Measurements from ENCODE around the gene MRPL12.

MRPL12 gene

DNA sequence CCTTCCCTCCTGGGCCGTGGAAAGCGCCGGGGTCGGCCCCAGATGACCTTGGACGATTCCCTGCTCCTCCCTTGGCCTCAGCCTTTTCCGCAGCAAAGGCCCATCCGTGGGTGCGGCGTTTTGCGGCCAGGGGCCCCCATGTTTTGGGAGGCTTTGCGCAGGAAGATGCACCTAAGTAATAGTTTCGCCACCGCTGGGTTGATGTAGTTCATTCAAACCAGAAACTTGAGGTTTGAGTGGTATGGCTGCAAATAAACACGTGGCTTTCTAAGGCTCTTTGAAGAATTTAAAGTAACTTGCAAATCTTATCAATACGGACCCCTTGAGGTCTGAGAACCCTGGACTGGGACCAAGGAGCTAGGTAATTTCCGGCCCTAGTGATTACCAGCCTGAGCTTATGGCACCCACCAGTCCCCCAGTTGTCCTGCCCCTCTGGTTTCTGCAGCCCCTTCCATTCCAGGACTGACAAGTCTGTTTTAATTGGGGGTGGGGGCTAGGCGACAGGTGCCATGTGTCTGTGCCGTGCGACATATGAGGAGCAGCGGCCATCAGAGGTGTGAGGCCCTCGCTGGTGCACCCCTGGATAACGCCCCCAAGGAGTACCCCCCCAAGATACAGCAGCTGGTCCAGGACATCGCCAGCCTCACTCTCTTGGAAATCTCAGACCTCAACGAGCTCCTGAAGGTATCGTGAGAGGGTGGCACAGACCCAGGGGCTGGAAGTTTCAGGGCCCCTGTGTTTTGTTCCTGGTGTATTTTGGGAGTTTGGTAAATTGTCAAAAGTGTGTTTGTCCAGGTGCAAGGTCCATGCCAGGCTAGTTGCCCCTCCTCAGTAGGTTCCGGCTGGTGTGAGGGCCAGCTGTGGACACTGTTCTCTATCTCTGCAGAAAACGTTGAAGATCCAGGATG, 834 bp downstream of the MRPL12 start:
- no peak for DNase-seq

DNA sequence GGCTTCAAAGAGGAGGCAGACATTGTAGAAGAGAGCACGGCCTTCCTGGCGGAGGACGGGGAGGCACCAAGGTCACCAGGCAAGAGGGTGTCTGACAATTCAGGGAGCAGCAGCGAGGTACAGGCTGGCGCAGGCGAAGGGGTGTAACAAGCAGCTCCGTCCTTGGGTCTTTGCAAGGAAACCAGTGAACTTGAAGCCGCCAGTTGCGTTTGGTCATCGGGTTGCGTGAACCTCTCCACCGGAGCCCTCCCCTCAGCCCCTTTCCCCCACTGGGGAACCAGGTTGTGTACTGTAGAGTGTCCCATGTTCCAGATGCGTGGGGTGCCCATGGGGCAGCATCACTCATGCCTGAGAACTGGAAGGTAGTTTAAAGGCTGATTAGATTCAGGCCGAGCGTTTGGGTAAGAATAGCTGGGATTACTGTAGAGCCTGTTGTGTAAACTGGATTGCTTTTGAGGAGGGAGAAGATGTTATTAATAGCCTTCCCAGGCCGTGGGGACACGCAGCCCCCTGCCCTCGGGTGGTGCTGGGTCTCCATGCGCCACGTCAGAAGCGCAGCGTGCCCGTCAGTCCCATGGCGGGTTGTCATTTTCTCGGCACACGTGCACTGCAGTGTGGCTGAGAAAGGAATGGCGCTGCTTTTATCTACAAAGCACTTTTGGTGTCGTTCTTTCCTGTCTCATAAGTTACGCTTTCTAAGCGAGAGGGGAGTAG, 2.5 kb downstream of the MRPL12 start:
- no peak for DNase-seq

DNA sequence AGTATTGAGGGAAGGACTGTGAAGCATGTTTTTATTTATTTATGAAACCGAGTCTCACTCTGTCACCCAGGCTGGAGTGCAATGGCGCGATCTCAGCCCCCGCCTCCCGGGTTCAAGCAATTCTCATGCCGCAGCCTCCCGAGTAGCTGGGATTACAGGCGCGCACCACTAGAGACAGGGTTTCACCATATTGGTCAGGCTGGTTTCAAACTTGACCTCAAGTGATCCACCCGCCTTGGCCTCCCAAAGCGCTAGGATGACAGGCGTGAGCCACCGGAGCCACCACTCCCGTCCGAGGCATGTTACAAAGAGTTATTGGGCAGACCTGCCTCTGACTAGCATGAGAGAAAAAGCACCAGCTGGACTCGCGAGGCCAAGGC, 3.1 kb downstream of the MRPL12 start:
- DNase-seq = no peak

DNA sequence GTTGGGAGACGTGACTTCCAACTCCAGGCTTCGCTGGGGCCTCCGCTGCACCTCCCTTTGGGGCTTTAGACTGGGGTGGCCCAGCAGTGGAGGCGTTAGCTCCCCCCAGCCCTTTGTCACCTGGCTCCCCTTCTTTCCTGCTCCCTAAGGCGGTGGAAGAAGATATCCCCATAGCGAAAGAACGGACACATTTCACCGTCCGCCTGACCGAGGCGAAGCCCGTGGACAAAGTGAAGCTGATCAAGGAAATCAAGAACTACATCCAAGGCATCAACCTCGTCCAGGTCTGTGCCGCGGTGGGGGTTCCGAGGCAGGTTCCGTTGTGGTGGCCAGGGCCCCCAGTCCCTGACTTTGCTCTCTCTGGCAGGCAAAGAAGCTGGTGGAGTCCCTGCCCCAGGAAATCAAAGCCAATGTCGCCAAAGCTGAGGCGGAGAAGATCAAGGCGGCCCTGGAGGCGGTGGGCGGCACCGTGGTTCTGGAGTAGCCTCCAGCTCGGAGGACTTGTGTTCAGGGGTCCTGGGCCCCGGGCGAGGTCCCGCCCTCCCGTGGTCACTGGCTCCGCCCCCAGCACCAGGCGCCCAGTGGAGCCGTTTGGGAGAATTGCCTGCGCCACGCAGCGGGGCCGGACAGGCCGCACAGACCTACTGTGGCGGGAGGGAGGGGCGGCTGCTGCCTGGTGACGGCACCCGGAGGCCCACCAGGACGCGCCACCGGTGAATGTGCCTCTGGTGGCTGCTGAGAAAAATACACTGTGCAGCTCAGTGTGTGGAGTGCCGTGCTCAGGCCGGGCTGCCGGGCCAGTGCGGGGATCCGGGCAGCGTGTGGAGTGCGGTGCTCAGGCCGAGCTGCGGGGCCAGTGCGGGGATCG, 3.8 kb downstream of the MRPL12 start:
- no peak for DNase-seq

DNA sequence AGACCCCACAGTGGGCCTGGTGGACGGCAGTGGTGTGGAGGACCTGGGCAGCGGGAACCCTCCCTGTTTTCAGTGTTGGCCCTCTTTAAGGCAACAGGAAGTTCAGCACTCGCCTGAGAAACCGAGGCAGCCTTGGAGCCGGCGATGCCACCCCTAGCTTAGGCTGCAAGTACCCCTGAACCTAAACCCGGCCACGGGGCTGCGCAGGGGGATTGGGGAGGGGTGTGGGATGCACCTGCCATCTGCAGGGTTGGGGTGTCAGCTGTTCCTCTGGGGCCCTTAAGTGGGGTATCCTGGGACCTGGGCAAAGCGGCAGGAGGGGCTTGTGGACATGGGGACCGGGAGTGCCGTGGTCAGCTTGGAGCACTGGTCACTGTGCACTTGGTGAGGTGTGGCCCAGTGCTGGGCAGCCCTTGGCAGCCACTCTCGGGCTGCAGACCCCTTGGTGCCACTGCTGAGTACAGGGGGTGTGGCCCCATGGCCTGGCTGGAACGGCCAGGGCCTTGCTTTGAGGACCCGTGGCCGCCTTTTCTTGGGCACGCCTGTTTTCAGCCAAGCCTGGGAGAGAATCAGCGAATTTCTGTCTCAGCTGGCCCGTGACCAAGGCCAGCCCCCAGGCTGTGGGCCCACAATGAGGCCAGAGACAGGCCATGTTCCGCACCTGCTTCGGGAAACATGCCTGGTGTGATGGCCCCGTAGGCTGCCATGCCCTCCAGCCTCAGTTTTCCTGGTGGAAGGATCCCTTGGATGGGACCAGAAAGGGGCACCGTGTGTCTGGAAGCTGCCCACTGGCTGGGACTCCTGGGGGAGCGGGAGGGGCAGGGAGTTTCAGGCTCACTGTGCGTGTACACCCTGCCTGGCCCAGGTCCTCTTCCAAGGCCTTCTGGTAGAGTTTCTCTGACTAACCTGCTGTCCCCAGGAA, 4.8 kb downstream of the MRPL12 start:
- no peak for DNase-seq

DNA sequence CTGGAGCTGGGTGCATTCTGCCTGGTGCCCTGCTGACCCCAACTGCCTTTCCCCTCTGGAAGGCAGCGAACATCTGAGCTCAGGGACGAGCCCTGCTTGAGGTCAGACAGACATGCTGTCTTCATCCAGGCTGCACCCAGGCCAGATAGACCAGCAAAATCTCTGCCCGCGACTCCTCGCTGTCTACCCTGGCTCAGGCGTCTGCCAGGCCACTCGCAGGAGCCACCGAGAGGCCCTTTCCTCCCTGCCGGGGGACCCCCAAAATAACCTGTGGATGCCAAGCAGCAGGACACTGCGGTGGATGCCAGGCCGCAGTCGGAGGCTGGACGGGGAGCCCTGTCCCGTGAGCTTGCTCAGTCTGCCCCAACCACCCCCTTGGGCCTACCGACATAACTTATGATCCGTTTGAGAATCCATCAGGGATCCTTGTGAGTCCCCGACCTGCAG, 5.6 kb downstream of the MRPL12 start:
- DNase-seq = no peak

DNA sequence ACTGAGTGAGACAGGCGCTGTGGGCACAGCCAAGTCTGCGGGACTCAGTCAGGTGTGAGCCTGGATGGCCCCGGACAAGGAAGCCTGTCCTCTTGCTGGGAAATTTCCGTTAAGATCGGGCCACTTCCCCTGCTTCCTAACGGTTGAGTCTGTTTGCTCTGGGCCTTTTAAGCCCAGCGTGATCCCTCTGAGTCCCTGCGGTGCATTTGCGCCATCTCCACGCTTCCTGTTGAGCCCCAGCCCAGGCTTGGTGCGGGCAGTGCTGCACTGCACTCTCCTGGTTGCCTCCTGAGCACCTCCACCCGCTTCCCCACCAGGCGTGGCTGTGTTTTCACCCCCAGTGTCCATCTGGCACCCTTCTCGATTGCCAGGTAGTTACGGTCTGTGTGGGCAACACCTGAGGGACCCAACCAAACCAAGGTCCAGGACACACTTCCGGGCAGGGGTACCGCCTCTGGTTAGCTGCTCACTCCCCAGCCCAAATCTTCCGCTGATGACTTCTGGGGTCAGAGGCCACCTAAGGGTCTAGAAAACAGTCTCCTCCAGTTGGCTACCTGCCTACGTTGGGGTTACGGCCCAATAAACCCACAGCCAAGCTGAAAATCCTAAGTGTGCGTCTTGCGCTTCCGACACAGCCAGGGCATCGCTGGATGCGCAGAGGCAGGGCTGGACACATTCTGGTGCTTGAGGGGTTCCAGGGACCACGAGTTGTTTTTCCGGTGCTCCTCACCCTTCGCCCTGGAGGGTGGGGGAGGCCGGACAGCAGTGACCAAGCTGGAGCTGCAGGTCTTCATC, 7.5 kb downstream of the MRPL12 start:
- no peak for DNase-seq

DNA sequence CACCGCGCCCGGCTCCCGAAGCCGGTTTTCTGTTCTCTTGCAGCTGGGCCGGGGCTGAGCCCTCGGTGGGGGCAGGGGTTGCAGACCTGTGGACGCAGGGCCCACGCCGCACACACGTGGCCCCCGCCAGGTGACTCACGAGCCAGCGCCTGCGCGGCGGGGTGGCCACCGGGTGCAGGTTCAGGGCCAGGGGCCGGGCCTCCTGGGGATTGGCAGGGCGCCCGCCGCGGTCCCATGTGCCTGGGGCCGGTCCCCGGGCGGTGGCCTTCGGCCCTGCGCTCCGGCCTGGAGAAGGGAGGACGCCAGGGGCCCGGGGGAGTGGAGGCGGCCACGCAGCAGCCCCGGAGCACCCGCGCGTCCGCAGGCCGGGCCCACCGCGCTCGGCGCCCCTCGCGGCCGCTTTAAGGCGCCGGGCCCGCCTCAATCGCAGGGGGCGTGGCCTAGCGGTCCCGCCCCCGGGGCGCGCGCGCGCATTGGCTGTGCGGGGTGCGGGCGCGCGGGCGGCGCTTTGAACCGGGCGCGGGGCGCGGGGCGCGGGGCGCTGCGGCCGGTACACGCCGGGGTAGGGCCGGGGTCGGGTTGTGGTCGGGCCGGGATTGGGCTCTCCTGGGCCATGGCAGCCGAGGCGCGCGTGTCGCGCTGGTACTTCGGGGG, 8.8 kb downstream of the MRPL12 start, which contains the start of gene SLC25A10:
Gene SLC25A10, plus strand, starts transcription at position 471 of the 654 bp plus-strand sequence. Its CDS starts 143 bp downstream, at position 614.
- no peak for DNase-seq

DNA sequence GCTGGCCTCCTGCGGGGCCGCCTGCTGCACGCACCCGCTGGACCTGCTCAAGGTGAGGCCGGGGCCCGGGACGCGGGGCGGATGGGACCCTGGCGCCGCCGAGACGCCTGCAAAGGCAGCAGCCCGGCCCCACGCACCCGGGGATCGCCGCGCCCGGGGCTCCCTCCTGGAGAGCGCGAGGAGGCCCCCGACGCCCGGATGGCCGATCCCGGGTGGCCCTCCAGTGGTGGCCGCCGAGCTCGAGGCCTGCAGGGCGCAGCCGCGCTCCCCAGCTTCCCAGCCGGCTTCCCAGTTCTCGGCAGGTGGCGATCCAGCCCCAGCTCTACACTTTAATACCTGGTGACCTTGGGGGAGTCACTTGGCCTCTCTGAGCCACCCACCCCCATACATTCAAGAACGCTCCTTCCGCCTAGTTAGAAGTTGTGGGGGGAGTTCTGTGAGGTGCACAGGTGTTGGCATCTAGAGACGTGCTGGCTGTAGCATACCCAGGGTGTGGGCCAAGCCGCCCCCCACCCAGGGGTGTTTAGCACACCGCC, 9.4 kb downstream of the MRPL12 start:
- DNase-seq = no peak

DNA sequence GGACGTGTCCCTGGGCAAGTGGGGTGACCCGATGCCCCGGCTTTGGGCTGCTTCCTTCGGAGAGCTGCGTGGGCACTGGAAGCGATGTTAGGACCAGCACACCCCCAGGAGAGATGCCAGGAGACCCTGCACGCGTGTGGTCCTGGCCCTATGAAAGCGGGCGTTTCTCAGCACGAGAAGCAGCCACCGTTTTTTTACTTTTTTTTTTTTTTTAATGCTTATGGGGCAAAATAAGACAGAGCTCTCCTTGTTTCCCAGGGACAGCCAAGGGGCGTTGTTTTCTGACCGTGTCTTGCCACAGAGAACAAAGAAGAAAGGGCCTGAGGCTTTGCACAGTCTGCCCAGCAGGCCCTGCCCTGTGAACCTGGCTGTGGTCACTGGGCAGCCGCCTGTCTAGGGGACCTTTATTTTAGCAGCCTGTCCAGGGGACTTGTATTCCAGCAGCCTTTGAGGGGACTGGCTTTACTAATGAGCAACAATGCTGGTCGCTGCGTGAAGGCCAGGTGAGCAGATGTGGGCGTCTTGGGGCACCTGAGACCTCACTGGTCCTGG, 9.9 kb downstream of the MRPL12 start:
- no peak for DNase-seq

DNA sequence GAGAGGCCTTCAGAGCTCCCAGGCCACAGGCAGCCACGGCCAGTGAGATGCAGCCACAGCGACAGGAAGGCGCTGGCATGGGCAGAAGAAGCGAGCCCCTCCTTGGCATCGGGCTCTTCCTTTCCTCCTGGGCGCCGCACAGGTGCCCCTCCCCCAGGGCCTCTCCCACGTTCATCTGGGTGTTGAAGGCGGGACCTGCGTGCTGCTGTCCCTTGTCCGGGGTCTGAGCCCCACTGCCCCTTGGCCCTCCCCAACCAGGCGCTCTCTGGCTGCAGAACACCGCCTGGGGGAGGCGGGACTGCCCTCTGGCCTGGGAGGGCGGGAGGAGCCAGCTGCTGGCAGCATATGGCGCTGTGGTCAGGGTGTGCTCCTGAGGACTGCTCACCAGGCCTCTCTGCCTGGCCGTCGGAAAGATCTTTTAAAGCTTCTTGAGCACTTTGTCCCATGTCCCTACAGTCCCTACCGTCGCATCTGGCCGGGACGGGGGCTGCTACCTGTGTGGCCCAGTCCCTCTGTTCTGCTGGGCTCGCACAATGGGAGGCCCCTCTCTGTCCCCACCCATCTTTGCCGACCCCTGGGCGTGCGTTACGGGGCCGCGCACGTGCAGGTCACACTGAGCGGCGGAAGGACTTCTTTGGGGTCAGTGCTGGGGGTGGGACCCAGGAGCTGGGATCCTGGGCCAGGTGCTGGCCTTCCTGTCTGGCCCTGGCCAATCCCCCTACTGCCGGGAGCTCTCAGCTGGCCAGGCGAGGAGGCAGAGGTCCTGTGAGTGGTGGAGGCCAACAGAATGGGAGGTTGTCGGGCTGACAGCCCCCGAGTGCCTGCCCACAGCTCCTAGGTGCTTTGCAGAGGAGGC, 10.6 kb downstream of the MRPL12 start:
- DNase-seq = no peak

DNA sequence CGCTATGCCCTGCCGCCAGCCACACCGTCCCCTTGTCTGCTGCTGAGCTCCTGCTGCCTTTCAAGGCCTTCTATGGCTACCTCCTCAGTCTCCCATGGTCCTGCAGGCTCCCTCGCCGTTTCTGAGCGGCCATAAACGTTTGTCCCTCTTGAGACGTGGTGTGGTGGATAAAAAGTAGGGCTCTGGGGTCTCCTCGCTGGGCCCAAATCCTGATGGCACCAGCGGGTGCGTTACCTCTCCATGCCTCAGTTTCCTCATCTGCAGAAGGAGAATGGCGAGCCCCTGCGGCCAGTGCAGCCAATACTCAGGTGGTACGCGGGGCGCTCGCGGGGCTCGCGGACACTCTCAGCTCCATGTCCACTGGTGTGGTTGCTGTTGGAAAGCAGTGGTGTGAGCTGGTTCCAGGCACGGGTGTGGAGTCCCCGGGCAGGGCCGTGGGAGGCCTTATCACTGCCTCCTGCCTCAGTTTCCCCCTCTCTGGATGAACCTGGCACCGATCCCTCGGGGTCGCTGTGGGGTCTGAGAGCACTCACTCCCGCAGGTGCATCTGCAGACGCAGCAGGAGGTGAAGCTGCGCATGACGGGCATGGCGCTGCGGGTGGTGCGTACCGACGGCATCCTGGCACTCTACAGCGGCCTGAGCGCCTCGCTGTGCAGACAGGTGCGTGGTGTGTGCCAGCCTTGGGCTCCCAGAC, 11.4 kb downstream of the MRPL12 start:
- DNase-seq = no peak

DNA sequence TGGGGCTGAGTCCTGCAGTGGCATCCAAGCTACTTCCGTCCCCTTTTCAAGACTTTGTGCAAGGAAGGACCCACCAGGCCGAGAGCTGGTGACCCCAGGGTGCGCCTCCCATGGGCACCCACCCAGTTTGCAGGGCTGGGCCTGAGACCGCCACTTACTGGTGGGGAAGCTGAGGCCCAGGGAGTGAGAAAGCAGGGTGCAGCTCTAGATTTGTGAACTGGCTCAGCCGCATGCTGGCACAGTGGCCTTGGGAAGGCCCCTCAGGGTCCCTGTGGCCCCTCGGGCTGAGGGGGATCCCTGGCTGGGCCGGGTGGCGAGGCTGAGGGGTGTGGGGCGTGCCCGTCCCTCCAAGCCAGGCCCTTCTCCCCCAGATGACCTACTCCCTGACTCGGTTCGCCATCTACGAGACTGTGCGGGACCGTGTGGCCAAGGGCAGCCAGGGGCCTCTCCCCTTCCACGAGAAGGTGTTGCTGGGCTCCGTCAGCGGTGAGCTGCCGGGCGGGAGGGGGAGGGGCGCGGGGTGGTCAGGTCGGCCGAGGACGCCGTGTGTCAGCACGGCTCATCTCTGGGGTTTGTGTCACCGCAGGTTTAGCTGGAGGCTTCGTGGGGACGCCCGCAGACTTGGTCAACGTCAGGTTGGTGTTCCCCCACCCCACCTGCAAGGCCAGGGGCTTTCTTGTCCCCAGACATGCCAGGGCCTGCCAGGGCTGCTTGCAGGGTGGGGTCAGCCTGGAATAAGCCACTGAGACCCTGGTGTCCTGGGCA, 12.1 kb downstream of the MRPL12 start:
- no peak for DNase-seq

DNA sequence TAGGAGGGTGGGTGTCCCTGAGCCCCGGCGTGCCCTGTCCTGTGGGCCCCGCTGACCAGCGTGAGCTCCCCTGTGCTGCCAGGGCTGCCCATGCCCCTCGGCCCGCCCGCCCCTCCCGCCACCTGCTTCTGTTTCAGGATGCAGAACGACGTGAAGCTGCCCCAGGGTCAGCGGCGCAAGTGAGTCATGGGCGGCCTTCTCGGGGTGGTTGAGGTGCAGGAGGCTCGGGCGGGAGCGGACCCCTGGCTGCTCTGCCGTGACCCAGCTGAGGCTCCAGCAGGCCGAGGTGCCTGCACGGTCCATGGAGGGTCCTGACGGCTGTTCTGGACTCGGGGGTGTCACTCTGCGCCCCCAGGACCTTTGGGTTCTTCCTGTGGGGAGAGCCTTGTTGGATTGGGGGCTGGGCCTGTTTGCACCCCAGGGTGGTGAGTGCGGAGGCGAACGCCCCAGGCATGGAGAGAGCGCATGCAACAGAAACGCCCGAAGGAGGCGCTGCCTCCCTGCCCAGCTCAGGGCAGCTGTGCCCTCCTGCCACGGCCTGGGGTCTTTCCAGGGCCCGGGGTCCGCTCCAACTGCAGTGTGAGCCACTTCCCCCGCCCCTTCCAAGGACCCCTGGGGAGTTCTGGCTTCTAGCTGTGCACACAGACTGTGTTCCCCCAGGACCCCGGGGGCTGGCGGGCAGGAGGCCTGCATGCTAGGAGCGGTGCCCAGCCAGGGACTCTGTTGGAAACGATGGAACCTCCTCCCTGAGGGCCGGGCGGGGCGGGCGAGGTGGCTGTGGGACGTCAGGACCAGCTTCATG, 12.9 kb downstream of the MRPL12 start:
- DNase-seq = no peak

DNA sequence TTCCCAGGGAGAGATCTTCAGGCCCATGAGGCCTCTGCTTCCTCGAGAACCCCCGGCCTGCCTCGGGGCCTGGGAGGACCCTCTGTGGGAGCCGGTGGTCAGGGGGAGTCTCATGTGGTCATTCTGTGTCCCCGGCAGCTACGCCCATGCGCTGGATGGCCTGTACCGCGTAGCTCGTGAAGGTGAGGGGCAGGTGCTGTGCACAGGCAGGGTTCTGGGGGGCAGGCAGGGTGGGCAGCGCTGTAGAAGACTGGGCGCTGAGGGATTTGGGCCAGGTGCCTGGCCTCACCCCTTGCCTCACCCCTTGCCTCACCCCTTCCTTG, 13.5 kb downstream of the MRPL12 start:
- DNase-seq = no peak

DNA sequence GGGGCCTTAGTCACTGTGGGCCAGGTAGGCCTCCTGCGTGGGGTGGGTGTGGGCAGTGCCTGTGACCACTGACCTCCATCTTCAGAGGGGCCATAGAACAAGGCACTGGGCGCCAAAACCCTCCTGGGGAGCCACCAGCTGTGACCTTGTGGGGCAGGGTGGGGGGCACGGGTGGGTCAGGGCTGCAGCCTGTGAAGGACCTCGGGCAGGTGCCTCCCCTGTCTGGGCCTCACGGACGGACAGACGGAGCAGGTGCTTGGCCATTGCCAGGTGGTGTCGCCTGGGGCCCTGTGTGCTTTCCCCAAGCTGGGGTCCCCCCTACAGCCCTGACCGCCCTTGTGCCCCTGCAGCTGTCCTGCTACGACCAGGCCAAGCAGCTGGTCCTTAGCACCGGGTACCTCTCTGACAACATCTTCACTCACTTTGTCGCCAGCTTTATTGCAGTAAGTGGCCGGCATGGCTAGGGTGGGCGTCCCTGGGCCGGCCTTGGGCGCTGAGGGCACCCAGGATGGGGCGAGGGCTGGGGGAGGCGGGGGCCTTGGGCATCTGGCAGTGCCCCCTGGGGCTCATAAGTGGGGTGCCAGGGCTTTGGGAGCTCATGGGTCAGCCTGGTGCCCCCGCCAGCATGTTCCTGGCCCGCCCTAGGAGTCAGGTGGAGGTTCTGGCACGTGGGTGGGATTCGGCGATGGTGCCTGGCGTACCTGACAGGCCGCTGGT, 14.0 kb downstream of the MRPL12 start:
- DNase-seq = no peak
